Thyroid gland (tissue), 4 donors: ENCODE results near the gene RAD51AP2. TPM values are rescaled to one million over a fixed set of nuclear protein-coding genes. Genes with fewer than 3 reads are reported as not detected.
A peak's percentile ranks its signal among the peaks of the same experiment; 100 is the strongest.

Source experiments
- DNase-seq, 2 donors: peaks; one replicate each; pipeline ENCODE4 v3.0.0-alpha.2; 2019
- H3K27ac ChIP-seq, 3 donors: fragments of 200-600 bp; sonication (generic); 1 replicate in 2 of 3; 2 replicates in 1 of 3; pipeline ENCODE4 v1.5.1; 2016 to 2019; ENCODE audit warnings: mild to moderate bottlenecking in 1 of 3, moderate library complexity in 1 of 3
- H3K27me3 ChIP-seq: fragments of 200-600 bp; sonication (generic); one replicate; pipeline ENCODE4 v1.5.1; 2019
- H3K36me3 ChIP-seq, 2 donors: fragments of 200-600 bp; sonication (generic); one replicate each; pipeline ENCODE4 v1.5.1; 2016 to 2019
- H3K4me1 ChIP-seq, 2 donors: fragments of 200-600 bp; sonication (generic); one replicate each; pipeline ENCODE4 v1.5.1; 2017 to 2019
- H3K4me3 ChIP-seq, 3 donors: fragments of 200-600 bp; sonication (generic); replicated peaks in 1 of 3; 1 replicate in 2 of 3; 2 replicates in 1 of 3; pipeline ENCODE4 v1.5.1; 2016; ENCODE audit warnings: mild to moderate bottlenecking in 1 of 3
- H3K9me3 ChIP-seq: fragments of 200-600 bp; sonication (generic); one replicate; pipeline ENCODE4 v1.5.1; 2017
- CTCF ChIP-seq, 6 experiments: fragments of 200-600 bp in 3 of 6; fragments of 450-650 bp in 3 of 6; sonication (generic) in 3 of 6; IDR thresholded peaks; one replicate each; pipeline ENCODE4 v1.5.1; 2016 to 2019; ENCODE audit warnings: antibody characterized with exemption in 6 of 6, mild to moderate bottlenecking in 2 of 6, inconsistent platforms in 1 of 6, moderate library complexity in 1 of 6
- POLR2A ChIP-seq, 2 donors: fragments of 450-650 bp; IDR thresholded peaks; one replicate each; pipeline ENCODE4 v1.6.1; 2017; ENCODE audit warnings: antibody characterized with exemption in 2 of 2, mild to moderate bottlenecking in 2 of 2, moderate library complexity in 1 of 2
- whole genome bisulfite sequencing, 2 donors: methylation state at CpG; one replicate each; pipeline ENCODE4 v1.1.5; 2017; 5-methylcytosine and 5-hydroxymethylcytosine counted together
- intact Hi-C: fragments of 100-400 bp; cut with DNase I; formaldehyde crosslinking; loops from one replicate; pipeline ENCODE4 v1.15.1; 2023
- total RNA-seq, 4 donors: library from RNA; depleted of rRNA; stranded (reverse); fragments of >200 nt; gene quantifications; one replicate each; pipeline ENCODE4 v1.2.3, GENCODE V29; 2016

The RAD51AP2 gene
- total RNA-seq, 4 donors from 2014 or later, result 0.11 to 0.13 TPM; not detected in 2

- Histone ChIP-seq H3K27me3 (no peaks in the 10 kb centered on the region), H3K36me3 (no peaks in the 10 kb centered on the region)
- no peak for TF ChIP-seq CTCF (IDR thresholded peaks at IDR 0.05)
- no peak for TF ChIP-seq POLR2A (IDR thresholded peaks at IDR 0.05)
These were observed 22.7 kb upstream of the RAD51AP2 start for GRCh38 chr2:17540813-17541530.

GRCh38 chr2:17540093-17540812 lies 22.0 kb upstream of the RAD51AP2 start, which contains the start of gene VSNL1:
Gene VSNL1, plus strand, starts transcription at chr2:17540696. Its CDS starts 51,379 bp downstream, at chr2:17592075.
- 1% methylated on average over 34 to 42 of the region's 43 CpGs for WGBS, 2 donors
- no peaks in the 10 kb centered on the region for H3K36me3 ChIP-seq
- TF ChIP-seq POLR2A (IDR thresholded peaks at IDR 0.05) (peak in 1 of 2 donors; percentile 57), CTCF (IDR thresholded peaks at IDR 0.05) (no peak)
- no peaks in the 10 kb centered on the region for H3K4me1 ChIP-seq
- no peaks in the 10 kb centered on the region for H3K27me3 ChIP-seq
- intact Hi-C loops, result no loop called here
- H3K27ac ChIP-seq, result peak within 1 kb of the TSS; percentile 15 to 58 (median 45)
- H3K9me3 ChIP-seq, result no peaks in the 10 kb centered on the region
- peak; percentile 84 to 87 for DNase-seq
- peak within 1 kb of the TSS; percentile 37 to 75 (median 48) for H3K4me3 ChIP-seq

More at GRCh38 chr2:17540813-17541530, 22.7 kb upstream of the RAD51AP2 start:
- no peak for DNase-seq
- intact Hi-C loops, result no loop called here
- WGBS, 2 donors, result 1 to 3% methylated on average over 21 of the region's 21 CpGs
- no peaks in the 10 kb centered on the region for H3K4me1 ChIP-seq
- H3K9me3 ChIP-seq, result no peaks in the 10 kb centered on the region
- no peak overlapping the region for H3K27ac ChIP-seq
- peak overlapping the region; percentile 37 to 75 (median 48) for H3K4me3 ChIP-seq

- Histone ChIP-seq H3K9me3 (no peaks in the 10 kb centered on the region), H3K36me3 (no peaks in the 10 kb centered on the region), H3K27ac (peak overlapping the region; percentile 15 to 58 (median 45)), H3K4me1 (no peaks in the 10 kb centered on the region), H3K27me3 (no peaks in the 10 kb centered on the region), H3K4me3 (peak overlapping the region; percentile 37 to 75 (median 48))
- intact Hi-C loops, result no loop called here
- TF ChIP-seq POLR2A (IDR thresholded peaks at IDR 0.05) (no peak), CTCF (IDR thresholded peaks at IDR 0.05) (no peak)
- WGBS, 2 donors, result 4 to 6% methylated on average over 7 to 13 of the region's 13 CpGs
- peak; percentile 23 to 38 for DNase-seq
These were observed 21.4 kb upstream of the RAD51AP2 start for GRCh38 chr2:17539611-17540092.

GRCh38 chr2:17538844-17539554 lies 20.8 kb upstream of the RAD51AP2 start:
- Histone ChIP-seq H3K36me3 (no peaks in the 10 kb centered on the region), H3K27me3 (no peaks in the 10 kb centered on the region), H3K4me1 (no peaks in the 10 kb centered on the region), H3K9me3 (no peaks in the 10 kb centered on the region), H3K27ac (peak overlapping the region; percentile 37 to 63 (median 58)), H3K4me3 (peak overlapping the region in 2 of 3 donors; percentile 35 to 43)
- DNase-seq, result peak; percentile 82 to 84
- 1 to 6% methylated on average over 16 to 33 of the region's 52 CpGs for WGBS, 2 donors
- TF ChIP-seq POLR2A (IDR thresholded peaks at IDR 0.05) (peak in 1 of 2 donors; percentile 66), CTCF (IDR thresholded peaks at IDR 0.05) (peak in 1 of 6 experiments; percentile 5)
- intact Hi-C loops, result no loop called here
